Esophagus mucosa (tissue), 1 donor: ENCODE data around the gene NEAT1. TPM values are rescaled to one million over a fixed set of nuclear protein-coding genes. Genes with fewer than 3 reads are reported as not detected.

ENCODE experiments used
- ATAC-seq: fragments of 200-7000 bp; cut with Tn5 transposase; one replicate; pipeline ENCODE4 v1.9.1; 2020
- total RNA-seq: library from RNA; stranded (reverse); gene quantifications from one replicate; pipeline ENCODE4 v1.2.4, GENCODE V29; 2023
- donor health status: DM: yes; HTN: yes; CAD: no.

The NEAT1 gene
- total RNA-seq, 1 donor from 2014 or later = 389 TPM

GRCh38 chr11:65486570-65487466 is 64.2 kb downstream of the NEAT1 start:
- ATAC-seq = no peak

DNA sequence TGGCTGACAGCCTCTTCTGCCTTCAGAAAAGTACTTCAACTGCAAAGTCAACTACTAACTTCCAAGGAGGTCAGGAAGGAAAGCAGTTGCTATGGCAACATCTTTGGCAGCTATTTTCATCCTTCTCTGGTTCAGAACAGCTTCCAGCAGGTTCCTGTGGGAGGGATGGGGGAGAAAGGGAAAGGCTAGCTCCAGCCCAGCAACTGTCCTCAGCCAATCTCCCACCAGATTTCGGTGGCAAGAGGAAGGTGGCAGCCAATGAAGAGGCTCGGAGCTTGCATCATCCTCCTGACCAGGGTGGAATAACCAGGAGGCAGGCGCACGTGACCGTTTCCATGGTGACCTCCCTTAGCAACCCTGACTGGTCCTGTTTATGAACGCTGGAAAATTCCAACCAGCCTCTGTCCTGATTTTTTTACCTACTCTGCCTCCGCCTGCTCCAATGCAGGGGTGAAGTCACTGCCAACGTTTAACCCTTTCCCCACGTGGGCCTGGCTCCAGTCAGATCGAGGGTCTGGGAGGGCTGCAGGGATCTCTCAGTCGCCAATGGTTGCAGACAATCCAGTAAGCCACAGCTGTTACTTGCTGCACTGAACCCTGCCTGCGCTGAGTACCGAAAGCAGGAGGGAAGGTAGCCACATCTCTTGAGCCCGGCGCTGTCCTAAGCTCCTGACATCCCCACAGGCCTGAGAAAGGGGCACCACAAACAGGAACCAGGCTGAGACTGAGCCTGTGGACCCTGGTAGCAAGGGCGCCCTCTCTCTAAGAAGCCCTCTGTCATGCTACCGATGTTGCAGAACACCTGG is 65.1 kb downstream of the NEAT1 start:
- peak; percentile 85 for ATAC-seq

DNA sequence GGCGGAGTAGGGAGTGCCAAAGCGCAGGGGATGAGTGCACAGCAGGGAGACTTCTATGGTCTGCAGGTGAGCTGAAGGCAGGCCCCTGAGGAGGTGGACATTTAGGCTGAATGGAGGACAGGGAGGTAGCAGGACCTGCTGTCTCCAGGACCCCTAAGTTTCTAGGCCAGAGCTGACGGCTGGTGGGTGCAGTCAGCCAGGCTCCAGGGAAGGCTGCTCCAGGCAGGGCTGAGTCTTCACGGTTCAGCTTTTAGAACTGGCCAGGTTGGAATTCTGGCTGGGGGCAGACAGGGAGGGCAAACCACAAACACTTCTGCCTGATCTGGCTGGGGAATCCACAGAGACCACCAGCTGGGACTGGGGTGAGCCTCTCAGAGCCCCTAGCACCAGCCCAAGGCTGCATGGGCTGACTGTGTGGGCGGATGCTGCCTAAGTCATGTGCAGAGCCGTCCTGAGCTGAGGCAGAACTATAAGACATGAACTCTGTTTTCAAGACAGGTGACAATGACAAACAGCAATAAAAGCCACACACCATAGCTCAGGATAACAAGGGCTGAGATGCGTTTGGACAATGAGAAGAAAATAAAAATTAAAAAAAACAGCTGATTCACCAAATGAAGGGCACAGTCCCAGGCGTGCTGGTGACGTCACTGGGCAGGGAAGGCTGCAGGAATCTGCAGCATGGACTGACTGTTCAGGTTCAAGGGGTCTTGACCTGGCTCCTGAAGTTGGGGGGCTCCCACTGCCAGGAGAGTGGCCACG is 65.9 kb downstream of the NEAT1 start:
- peak; percentile 22 for ATAC-seq

GRCh38 chr11:65489035-65489705 is 66.6 kb downstream of the NEAT1 start:
- ATAC-seq = no peak

DNA sequence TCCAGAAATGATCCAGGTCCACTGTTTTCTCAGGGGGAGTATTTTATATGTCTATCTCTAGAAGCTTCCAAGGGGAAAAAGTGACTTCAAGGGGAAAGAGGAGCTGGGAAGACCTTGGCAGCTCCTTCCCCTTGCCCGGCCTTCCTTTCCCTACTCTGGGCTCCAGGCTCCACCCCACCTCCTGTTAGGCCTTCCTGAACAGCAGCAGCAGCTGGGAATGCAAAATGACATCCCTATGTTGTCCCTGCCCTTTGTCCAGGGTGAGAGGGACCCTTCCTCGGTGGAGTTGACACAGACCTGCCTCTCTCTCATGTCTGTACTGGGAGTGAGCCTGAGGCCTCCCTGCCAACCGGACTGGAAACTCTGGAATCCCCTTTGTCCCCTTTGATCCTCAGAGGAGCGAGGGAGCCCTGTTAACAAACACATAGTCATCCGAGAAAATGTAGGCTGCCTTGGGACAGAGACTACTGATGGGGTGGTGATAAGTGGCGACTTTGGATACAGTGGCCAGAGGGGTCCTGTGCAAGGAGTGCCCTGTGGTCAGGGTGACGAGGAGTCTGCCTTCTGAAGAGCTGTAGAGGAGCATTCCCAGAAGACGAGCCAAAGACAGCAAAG is 67.2 kb downstream of the NEAT1 start:
- no peak for ATAC-seq

DNA sequence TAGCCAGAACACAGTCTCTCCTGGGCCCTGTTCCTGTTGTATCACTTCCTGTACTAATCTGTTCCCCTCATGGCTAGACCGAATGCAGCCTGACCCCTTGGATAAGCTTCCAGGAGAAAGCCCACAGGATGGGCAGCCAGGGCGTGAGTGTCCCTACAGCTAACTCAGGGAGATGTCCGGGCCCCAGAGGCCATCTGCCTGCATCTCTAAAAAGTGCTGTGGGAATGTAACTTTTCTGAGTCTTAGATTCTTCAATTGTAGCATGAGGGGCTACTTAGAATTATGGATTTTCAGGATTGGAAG is 68.5 kb downstream of the NEAT1 start:
- no peak for ATAC-seq

DNA sequence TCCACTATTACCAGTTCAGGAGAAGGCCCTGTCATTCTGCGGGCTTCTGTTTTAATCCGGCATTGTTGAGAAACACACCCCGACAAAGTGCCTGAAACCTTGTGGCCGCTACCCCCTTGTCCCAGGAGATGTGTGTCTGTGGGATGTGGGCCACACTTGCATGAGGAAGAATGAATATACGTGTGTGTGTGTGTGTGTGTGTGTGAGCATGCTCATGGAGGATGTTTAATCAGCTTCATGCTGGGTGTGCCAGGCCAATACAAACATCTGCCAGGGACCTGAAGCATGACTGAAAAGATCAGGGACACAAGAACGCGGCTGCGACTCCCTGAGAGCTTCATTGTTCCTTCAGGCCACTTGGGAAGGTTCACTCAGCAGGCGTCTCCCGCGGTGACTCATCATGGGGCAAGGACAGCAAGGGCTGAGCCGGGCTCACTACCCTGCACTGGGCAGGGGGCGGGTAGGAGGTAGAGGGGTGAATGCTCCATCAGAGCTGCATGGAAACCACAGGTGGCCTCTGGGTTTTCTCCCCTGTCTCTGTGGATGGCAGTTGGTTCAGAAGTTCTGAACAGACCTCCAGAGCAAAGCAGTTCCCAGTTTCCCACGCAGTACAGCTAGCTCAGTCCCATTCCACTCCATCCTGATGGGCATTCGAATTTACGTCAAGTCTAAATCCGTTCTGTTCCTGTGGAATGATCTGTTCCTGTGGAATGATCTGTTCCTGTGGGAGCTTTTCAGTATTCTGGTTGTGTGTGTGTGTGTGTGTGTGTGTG is 69.2 kb downstream of the NEAT1 start:
- peak; percentile 60 for ATAC-seq

GRCh38 chr11:65492387-65492636 is 69.7 kb downstream of the NEAT1 start:
- ATAC-seq = no peak

DNA sequence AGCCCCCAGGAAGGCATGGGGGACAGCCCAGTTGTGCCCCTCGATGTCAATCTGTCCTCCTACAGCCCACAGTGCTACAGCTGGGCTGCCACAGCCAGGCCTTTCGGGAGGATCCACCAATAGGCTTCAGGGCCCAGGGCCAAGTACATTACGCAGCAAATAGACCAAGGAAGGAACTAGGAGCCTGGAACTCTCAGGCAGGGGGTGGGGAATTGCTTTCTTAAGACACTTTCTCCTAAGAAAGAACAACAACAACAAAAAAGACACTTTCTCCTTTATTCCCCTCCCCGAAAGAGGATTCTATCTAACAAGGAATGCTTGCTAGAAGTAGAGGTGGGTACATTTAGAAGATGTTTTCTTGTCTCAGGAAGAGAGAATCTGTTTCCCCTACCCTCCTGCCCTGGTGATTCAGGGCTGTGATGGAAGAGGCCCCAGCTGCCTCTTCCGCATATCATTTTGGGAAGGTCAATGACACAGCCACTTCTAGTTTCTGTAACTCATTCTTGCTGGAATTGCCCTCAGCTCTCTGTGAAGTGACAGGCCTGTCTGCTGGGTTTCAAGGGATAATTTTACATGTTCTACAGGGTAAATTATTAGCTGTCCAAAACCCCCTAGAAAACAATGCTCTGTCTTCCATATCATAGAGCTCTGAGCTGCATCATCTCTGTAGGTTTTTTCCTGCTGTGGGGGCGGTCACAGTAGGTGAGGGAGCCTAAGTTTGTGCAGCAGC is 70.2 kb downstream of the NEAT1 start:
- peak; percentile 16 for ATAC-seq

- ATAC-seq = peak; percentile 69
These were observed 71.0 kb downstream of the NEAT1 start for GRCh38 chr11:65493367-65494176.

Other genes with a start within 250 kb of the NEAT1 start
- gene CAPN1, start 240.9 kb upstream of the NEAT1 start, total RNA-seq = 510 TPM
- gene POLA2, start 160.8 kb upstream of the NEAT1 start, total RNA-seq = 11.2 TPM
- gene CDC42EP2, start 107.9 kb upstream of the NEAT1 start, total RNA-seq = 0.92 TPM
- 30.4 TPM for gene DPF2, start 88.9 kb upstream of the NEAT1 start, total RNA-seq
- 0.16 TPM for gene TIGD3, start 68.0 kb upstream of the NEAT1 start, total RNA-seq
- 3.4 TPM for gene SLC25A45, start 40.2 kb upstream of the NEAT1 start, total RNA-seq
- 37.1 TPM for gene FRMD8, start 36.2 kb upstream of the NEAT1 start, total RNA-seq
- 4,086 TPM for gene MALAT1, start 76.2 kb downstream of the NEAT1 start, total RNA-seq
- gene SCYL1, start 102.3 kb downstream of the NEAT1 start, total RNA-seq = 36.7 TPM
- gene LTBP3, start 135.6 kb downstream of the NEAT1 start, total RNA-seq = 20.9 TPM
- gene ZNRD2, start 147.7 kb downstream of the NEAT1 start, total RNA-seq = 31.8 TPM
- gene FAM89B, start 149.7 kb downstream of the NEAT1 start, total RNA-seq = 25.9 TPM
- 52.6 TPM for gene EHBP1L1, start 153.3 kb downstream of the NEAT1 start, total RNA-seq
- gene KCNK7, start 173.0 kb downstream of the NEAT1 start, total RNA-seq = 20.2 TPM
- 32.4 TPM for gene MAP3K11, start 191.4 kb downstream of the NEAT1 start, total RNA-seq
- gene PCNX3, start 193.0 kb downstream of the NEAT1 start, total RNA-seq = 23.8 TPM
- 23.1 TPM for gene SIPA1, start 215.3 kb downstream of the NEAT1 start, total RNA-seq
- 50.3 TPM for gene RELA, start 240.1 kb downstream of the NEAT1 start, total RNA-seq